NCI-H510A (cell line): ENCODE measurements around the gene ARL4D.
"Not testable (repeated sequence)": the region's sequence is repeated elsewhere in the genome, so short reads cannot be mapped to it uniquely, and the experiment has no call there.

Source experiments
- DNase-seq: peaks from one replicate; lab custom pipeline; 2025; lab: John Stamatoyannopoulos, UW

The ARL4D gene

GRCh38 chr17:43369986-43370385 lies 28.8 kb upstream of the ARL4D start:
- DNase-seq, result no peak

GRCh38 chr17:43371227-43371821 lies 27.5 kb upstream of the ARL4D start:
- DNase-seq, result no peak

- no peak for DNase-seq
These were observed 26.4 kb upstream of the ARL4D start for GRCh38 chr17:43372273-43372911.

- DNase-seq, result no peak
These were observed 25.4 kb upstream of the ARL4D start for GRCh38 chr17:43373356-43373755.

- DNase-seq, result not testable (repeated sequence)
These were observed 22.9 kb upstream of the ARL4D start for GRCh38 chr17:43375915-43376314.

GRCh38 chr17:43377056-43377810 lies 21.6 kb upstream of the ARL4D start:
- DNase-seq, result no peak

GRCh38 chr17:43378766-43379165 lies 20.0 kb upstream of the ARL4D start:
- DNase-seq, result no peak

GRCh38 chr17:43380307-43380706 lies 18.5 kb upstream of the ARL4D start:
- DNase-seq, result no peak

- DNase-seq, result no peak
These were observed 17.6 kb upstream of the ARL4D start for GRCh38 chr17:43381204-43381603.

GRCh38 chr17:43381621-43382020 lies 17.2 kb upstream of the ARL4D start:
- no peak for DNase-seq

GRCh38 chr17:43382776-43383175 lies 16.0 kb upstream of the ARL4D start:
- no peak for DNase-seq

GRCh38 chr17:43383372-43383771 lies 15.4 kb upstream of the ARL4D start:
- no peak for DNase-seq

- DNase-seq, result no peak
These were observed 14.8 kb upstream of the ARL4D start for GRCh38 chr17:43383826-43384475.

GRCh38 chr17:43384476-43384862 lies 14.3 kb upstream of the ARL4D start:
- DNase-seq, result no peak

- DNase-seq, result no peak
These were observed 13.6 kb upstream of the ARL4D start for GRCh38 chr17:43385046-43385831.

- no peak for DNase-seq
These were observed 10.3 kb upstream of the ARL4D start for GRCh38 chr17:43388359-43389045.

GRCh38 chr17:43389046-43389947 lies 9.5 kb upstream of the ARL4D start:
- no peak for DNase-seq

GRCh38 chr17:43392397-43392796 lies 6.4 kb upstream of the ARL4D start:
- DNase-seq, result no peak

GRCh38 chr17:43393944-43394482 lies 4.8 kb upstream of the ARL4D start:
- DNase-seq, result no peak

GRCh38 chr17:43394696-43395095 lies 4.1 kb upstream of the ARL4D start:
- DNase-seq, result not testable (repeated sequence)
